Neural cell (in vitro differentiated cells): ENCODE measurements around the gene NKAIN2.

Experiments
- EP300 ChIP-seq: fragments of 450-650 bp; conservative IDR thresholded peaks from 2 replicates; pipeline ENCODE4 v1.6.1; 2014; ENCODE audit warnings: antibody characterized with exemption, mild to moderate bottlenecking, moderate library complexity; ENCODE audit not compliant: poor library complexity, severe bottlenecking
- EZH2 ChIP-seq: fragments of 200-600, 300-800 bp; shearing (Covaris generic), sonication (generic); IDR thresholded peaks from 2 replicates; pipeline ENCODE4 v1.6.1; 2014; ENCODE audit warnings: antibody characterized with exemption, low read length, borderline replicate concordance, mild to moderate bottlenecking; ENCODE audit not compliant: insufficient read depth, poor library complexity, severe bottlenecking
- MXI1 ChIP-seq: fragments of 450-650 bp; conservative IDR thresholded peaks from 2 replicates; pipeline ENCODE4 v1.6.1; 2014; ENCODE audit warnings: antibody characterized with exemption, mild to moderate bottlenecking; ENCODE audit not compliant: poor library complexity, severe bottlenecking
- POLR2AphosphoS5 ChIP-seq: IDR thresholded peaks from 2 replicates; pipeline ENCODE4 v1.6.1; 2012
- REST ChIP-seq: IDR thresholded peaks from 2 replicates; pipeline ENCODE4 v1.6.1; 2012; ENCODE audit warnings: borderline replicate concordance
- SMC3 ChIP-seq: fragments of 450-650 bp; conservative IDR thresholded peaks from 2 replicates; pipeline ENCODE4 v1.6.1; 2014; ENCODE audit warnings: antibody characterized with exemption, mild to moderate bottlenecking, moderate library complexity; ENCODE audit not compliant: poor library complexity
- TAF1 ChIP-seq: IDR thresholded peaks from 2 replicates; pipeline ENCODE4 v1.6.1; 2012; ENCODE audit warnings: low read depth
- TF ChIP-seq, protein P1 (sequence below): fragments of 450-650 bp; IDR thresholded peaks from 2 replicates; pipeline ENCODE4 v1.5.1; 2014; ENCODE audit warnings: antibody characterized with exemption, mild to moderate bottlenecking, moderate library complexity; ENCODE audit not compliant: poor library complexity, severe bottlenecking

DNA sequence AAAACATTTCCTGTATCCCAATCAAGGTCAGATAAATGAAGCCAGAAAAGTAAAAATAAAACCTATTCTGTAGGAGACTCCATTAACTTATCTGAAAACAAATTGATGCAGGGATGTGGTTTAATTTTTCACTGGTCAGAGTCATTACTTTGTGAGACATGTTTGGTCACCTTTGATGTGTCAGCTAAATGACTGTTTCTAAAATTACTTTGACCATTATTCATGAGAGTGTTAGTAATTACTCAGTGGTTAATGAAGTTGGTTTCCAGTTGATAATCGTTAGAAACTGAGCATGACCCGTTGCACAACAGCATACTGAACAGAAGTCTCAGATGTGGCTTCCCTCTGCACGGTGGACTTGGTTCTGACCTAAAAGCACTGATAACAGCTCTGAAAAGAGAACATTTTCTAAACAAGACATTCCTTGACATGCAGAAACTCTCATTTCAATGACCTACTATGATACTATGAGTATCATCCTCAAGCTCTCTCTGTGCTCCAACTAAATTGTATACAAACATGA lies 748.1 kb downstream of the NKAIN2 start:
- TF ChIP-seq REST (no peak), SMC3 (no peak), MXI1 (no peak), EP300 (no peak), EZH2 (no peak), POLR2AphosphoS5 (no peak), TAF1 (no peak)
- TF ChIP-seq, protein P1, sequence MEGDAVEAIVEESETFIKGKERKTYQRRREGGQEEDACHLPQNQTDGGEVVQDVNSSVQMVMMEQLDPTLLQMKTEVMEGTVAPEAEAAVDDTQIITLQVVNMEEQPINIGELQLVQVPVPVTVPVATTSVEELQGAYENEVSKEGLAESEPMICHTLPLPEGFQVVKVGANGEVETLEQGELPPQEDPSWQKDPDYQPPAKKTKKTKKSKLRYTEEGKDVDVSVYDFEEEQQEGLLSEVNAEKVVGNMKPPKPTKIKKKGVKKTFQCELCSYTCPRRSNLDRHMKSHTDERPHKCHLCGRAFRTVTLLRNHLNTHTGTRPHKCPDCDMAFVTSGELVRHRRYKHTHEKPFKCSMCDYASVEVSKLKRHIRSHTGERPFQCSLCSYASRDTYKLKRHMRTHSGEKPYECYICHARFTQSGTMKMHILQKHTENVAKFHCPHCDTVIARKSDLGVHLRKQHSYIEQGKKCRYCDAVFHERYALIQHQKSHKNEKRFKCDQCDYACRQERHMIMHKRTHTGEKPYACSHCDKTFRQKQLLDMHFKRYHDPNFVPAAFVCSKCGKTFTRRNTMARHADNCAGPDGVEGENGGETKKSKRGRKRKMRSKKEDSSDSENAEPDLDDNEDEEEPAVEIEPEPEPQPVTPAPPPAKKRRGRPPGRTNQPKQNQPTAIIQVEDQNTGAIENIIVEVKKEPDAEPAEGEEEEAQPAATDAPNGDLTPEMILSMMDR = no peak
